ENCODE results near the gene POU2F2. TPM values are rescaled to one million over a fixed set of nuclear protein-coding genes. Genes with fewer than 3 reads are reported as not detected.
A peak's percentile ranks its signal among the peaks of the same experiment; 100 is the strongest.

The POU2F2 gene
- total RNA-seq, 1 experiment from 2014 or later, result 2.4 TPM

DNA sequence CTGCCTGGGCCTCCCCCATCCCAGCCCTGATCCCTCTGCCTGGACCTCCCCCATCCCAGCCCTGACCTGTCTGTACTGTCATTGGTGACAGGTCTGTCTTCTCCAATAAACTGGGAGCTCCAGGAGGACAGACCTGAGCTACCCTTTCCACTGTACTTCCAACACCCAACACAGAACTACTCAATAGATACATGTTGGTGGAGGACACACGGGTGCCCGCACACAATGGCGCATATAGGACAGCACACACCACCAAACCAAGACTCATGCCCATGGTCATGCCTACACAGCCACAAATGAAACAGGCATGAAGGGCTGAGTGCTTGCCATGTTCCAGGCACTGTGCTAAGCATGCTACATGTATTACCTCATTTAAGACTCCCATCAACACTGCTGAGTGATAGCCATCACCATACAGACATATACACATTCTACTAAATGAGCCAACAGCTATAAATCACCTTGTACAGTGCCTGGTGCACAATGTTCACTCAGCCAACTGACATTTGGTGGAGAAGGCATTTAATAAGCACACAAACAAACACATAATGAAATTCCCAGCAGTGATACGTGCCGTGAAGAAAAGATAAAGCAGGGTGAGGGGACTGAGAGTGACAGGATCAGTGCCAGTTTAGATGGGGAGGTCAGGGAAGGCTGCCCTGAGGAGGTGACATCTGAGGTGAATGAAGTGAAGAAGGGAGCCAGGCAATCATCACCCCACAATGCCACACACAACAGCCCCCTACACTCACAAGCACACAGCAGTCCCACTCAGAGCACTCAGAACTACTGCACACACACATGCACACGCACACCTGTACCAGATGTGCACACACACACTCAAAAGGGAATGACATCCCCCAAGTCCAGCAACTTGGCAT, 857 bp downstream of the POU2F2 start:
- DNase-seq (no peak), ATAC-seq (no peak)
- Histone ChIP-seq H3K9ac (ENCODE audit: low read length) (no peak overlapping the region), H3K4me3 (ENCODE audit: low read length) (peak overlapping the region; percentile 66; the same call in 1 of the 2 replicates), H3K79me2 (ENCODE audit: low read length) (no peaks in the 10 kb centered on the region), H3K4me2 (ENCODE audit: low read length) (peak overlapping the region; percentile 93; the same call in 1 of the 2 replicates), H3K9me2 (replicated peaks; ENCODE audit: low read length) (no peaks in the 10 kb centered on the region), H3K27ac (ENCODE audit: low read length) (no peak overlapping the region), H3K27me3 (ENCODE audit: low read length) (no peaks in the 10 kb centered on the region), H3K9me3 (ENCODE audit: low read length) (no peaks in the 10 kb centered on the region), H3K36me3 (ENCODE audit: low read depth, low read length) (no peaks in the 10 kb centered on the region), H4K20me1 (ENCODE audit: low read length) (no peaks in the 10 kb centered on the region), H3K4me1 (ENCODE audit: insufficient read depth, low read length) (peaks cover 6% of the 10 kb centered on the region; the same call in 1 of the 2 replicates), H2AFZ (ENCODE audit: low read length) (no peak overlapping the region), H3F3A (ENCODE audit: low read length, unreplicated experiment) (no peaks in the 10 kb centered on the region)
- BruUV-seq (replicated peaks), result no TSS peak
- ChIA-PET CTCF (interaction anchor here (0.8 kb wide), 1 partner anchor 112 kb away, joined by 3 read pairs; no protein-coding TSS in a partner anchor), POLR2A (ENCODE audit: unreplicated experiment) (no interaction called here)
- intact Hi-C loops (cut with micrococcal nuclease), result loop anchor here (1.0 kb wide), 1 partner anchor 23 kb away; no protein-coding TSS in a partner anchor
- no peak for TF ChIP-seq EZH2phosphoT487 (IDR thresholded peaks at IDR 0.05; ENCODE audit: borderline replicate concordance, low read length)
- TF ChIP-seq, protein P1, sequence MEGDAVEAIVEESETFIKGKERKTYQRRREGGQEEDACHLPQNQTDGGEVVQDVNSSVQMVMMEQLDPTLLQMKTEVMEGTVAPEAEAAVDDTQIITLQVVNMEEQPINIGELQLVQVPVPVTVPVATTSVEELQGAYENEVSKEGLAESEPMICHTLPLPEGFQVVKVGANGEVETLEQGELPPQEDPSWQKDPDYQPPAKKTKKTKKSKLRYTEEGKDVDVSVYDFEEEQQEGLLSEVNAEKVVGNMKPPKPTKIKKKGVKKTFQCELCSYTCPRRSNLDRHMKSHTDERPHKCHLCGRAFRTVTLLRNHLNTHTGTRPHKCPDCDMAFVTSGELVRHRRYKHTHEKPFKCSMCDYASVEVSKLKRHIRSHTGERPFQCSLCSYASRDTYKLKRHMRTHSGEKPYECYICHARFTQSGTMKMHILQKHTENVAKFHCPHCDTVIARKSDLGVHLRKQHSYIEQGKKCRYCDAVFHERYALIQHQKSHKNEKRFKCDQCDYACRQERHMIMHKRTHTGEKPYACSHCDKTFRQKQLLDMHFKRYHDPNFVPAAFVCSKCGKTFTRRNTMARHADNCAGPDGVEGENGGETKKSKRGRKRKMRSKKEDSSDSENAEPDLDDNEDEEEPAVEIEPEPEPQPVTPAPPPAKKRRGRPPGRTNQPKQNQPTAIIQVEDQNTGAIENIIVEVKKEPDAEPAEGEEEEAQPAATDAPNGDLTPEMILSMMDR (conservative IDR thresholded peaks at IDR 0.05; ENCODE audit: low read depth, low read length), result no peak
- no peak for TF ChIP-seq EZH2 (IDR thresholded peaks at IDR 0.05; ENCODE audit: low read length, unreplicated experiment)

- intact Hi-C loops (cut with micrococcal nuclease), result no loop called here
These were observed 2.0 kb downstream of the POU2F2 start for GRCh38 chr19:42130254-42130573.

More at GRCh38 chr19:42130254-42130573, 2.0 kb downstream of the POU2F2 start:
- H3K9me3 ChIP-seq (ENCODE audit: low read length), result no peaks in the 10 kb centered on the region
- DNase-seq (no peak), ATAC-seq (no peak)
- no peaks in the 10 kb centered on the region for H3K27me3 ChIP-seq (ENCODE audit: low read length)
- H4K20me1 ChIP-seq (ENCODE audit: low read length), result no peaks in the 10 kb centered on the region
- no peak overlapping the region for H3K9ac ChIP-seq (ENCODE audit: low read length)
- H3K36me3 ChIP-seq (ENCODE audit: low read depth, low read length), result no peaks in the 10 kb centered on the region
- TF ChIP-seq, protein P1 (conservative IDR thresholded peaks at IDR 0.05; ENCODE audit: low read depth, low read length), result no peak
- TF ChIP-seq EZH2phosphoT487 (IDR thresholded peaks at IDR 0.05; ENCODE audit: borderline replicate concordance, low read length), result no peak
- TF ChIP-seq EZH2 (IDR thresholded peaks at IDR 0.05; ENCODE audit: low read length, unreplicated experiment), result no peak
- ChIA-PET CTCF (no interaction called here), POLR2A (ENCODE audit: unreplicated experiment) (no interaction called here)
- H3K4me3 ChIP-seq (ENCODE audit: low read length), result no peak overlapping the region
- H3F3A ChIP-seq (ENCODE audit: low read length, unreplicated experiment), result no peaks in the 10 kb centered on the region
- no peak overlapping the region for H3K4me2 ChIP-seq (ENCODE audit: low read length)
- H3K27ac ChIP-seq (ENCODE audit: low read length), result no peak overlapping the region
- H3K9me2 ChIP-seq (replicated peaks; ENCODE audit: low read length), result no peaks in the 10 kb centered on the region
- H3K4me1 ChIP-seq (ENCODE audit: insufficient read depth, low read length), result peaks cover 6% of the 10 kb centered on the region; the same call in 1 of the 2 replicates
- BruUV-seq (replicated peaks), result no TSS peak
- H2AFZ ChIP-seq (ENCODE audit: low read length), result no peak overlapping the region
- H3K79me2 ChIP-seq (ENCODE audit: low read length), result no peaks in the 10 kb centered on the region
